Esophagus (tissue), 2 donors: Measurements from ENCODE around the gene ZNF235. TPM values are rescaled to one million over a fixed set of nuclear protein-coding genes. Genes with fewer than 3 reads are reported as not detected.

Source experiments
- H3K27ac ChIP-seq, 2 donors: one replicate each; pipeline ENCODE4 v1.5.1; 2013; ENCODE audit warnings: low read depth in 2 of 2, mild to moderate bottlenecking in 2 of 2, inconsistent platforms in 1 of 2, low read length in 1 of 2, moderate library complexity in 1 of 2
- H3K27me3 ChIP-seq, 2 donors: one replicate each; pipeline ENCODE4 v1.6.1; 2013; ENCODE audit warnings: low read length in 2 of 2, control low read depth in 1 of 2, mild to moderate bottlenecking in 1 of 2; ENCODE audit not compliant: insufficient read depth in 2 of 2, control insufficient read depth in 1 of 2
- H3K36me3 ChIP-seq, 2 donors: one replicate each; pipeline ENCODE4 v1.6.1; 2013; ENCODE audit warnings: low read length in 1 of 2; ENCODE audit not compliant: control insufficient read depth in 2 of 2, insufficient read depth in 2 of 2
- H3K4me1 ChIP-seq, 2 donors: one replicate each; pipeline ENCODE4 v1.6.1; 2013; ENCODE audit warnings: low read length in 1 of 2; ENCODE audit not compliant: control insufficient read depth in 2 of 2, insufficient read depth in 2 of 2
- H3K4me3 ChIP-seq, 2 donors: one replicate each; pipeline ENCODE4 v1.5.1; 2013; ENCODE audit warnings: low read length in 2 of 2, mild to moderate bottlenecking in 2 of 2, low read depth in 1 of 2, moderate library complexity in 1 of 2
- H3K9me3 ChIP-seq, 2 donors: one replicate each; pipeline ENCODE4 v1.6.1; 2013; ENCODE audit warnings: mild to moderate bottlenecking in 2 of 2, low read depth in 1 of 2, low read length in 1 of 2, moderate library complexity in 1 of 2; ENCODE audit not compliant: control insufficient read depth in 2 of 2, insufficient read depth in 1 of 2
- WGBS, 2 donors: extraction: QIAGEN DNeasy Blood & Tissue Kit; methylation state at CpG; one replicate each; pipeline ENCODE4 v1.1.7; 2013; 5-methylcytosine and 5-hydroxymethylcytosine counted together
- polyA plus RNA-seq, 2 donors: library from polyadenylated mRNA; stranded (reverse); fragments of 200-250 nt; gene quantifications; one replicate each; pipeline ENCODE4 v1.2.3, GENCODE V29; 2013
- donor health status: healthy with polysubstance abuse.
- donor health status: Bipolar disorder and iron deficiency.

The ZNF235 gene
- polyA plus RNA-seq, 2 donors, result 1.2 to 2.5 TPM

DNA sequence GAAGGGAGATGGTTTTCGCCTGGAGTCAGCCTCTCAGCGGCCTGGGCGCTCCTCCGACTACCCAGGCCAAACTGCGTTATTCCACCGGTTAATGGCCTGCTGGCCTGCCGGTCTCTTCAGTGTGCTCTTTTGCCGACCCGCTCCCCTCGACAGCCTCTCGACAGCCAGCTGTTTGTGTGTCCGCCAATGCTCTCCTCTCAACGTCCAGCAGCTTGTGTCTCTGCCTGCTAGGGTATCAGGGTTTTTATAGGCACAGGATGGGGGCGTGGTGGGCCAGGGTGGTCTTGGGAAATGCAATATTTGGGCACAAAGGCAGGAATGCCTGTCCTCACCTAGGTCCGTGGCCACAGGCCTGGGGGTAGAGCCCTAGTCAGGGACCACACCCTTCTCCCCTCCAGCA, 1.5 kb upstream of the ZNF235 start:
- no peaks in the 10 kb centered on the region for H3K27me3 ChIP-seq
- peaks cover 0 to 1% of the 10 kb centered on the region in 2 donors for H3K36me3 ChIP-seq
- peaks cover 2 to 9% of the 10 kb centered on the region in 2 donors for H3K9me3 ChIP-seq
- no peaks in the 10 kb centered on the region for H3K4me1 ChIP-seq
- WGBS, 2 donors, result 90 to 92% methylated on average over 15 of the region's 15 CpGs
- no peak overlapping the region for H3K4me3 ChIP-seq
- no peak overlapping the region for H3K27ac ChIP-seq

DNA sequence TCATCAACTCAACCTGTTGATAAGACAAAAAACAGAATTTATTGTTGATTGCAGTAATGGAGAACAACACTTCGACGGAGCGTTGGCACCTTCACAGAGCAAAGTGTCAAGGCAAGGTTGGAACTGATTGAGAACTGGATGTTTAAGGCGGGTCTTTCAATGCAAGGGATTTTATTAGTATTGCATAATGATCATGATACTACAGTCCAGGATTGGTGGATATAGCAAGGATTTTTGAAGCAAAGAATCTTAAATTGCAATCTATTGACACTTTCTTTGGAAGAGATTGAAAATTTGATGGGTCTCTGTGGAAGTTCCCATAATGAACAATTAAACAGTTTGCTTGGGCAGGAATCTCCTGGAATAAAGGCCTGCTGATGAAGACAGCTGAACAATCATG, 632 bp upstream of the ZNF235 start:
- H3K27ac ChIP-seq, result no peak overlapping the region
- peaks cover 2 to 9% of the 10 kb centered on the region in 2 donors for H3K9me3 ChIP-seq
- 92 to 97% methylated on average over 4 of the region's 4 CpGs for WGBS, 2 donors
- H3K27me3 ChIP-seq, result no peaks in the 10 kb centered on the region
- H3K4me1 ChIP-seq, result no peaks in the 10 kb centered on the region
- H3K36me3 ChIP-seq, result peaks cover 0 to 1% of the 10 kb centered on the region in 2 donors
- peak overlapping the region in 1 of 2 donors; percentile 95 for H3K4me3 ChIP-seq

DNA sequence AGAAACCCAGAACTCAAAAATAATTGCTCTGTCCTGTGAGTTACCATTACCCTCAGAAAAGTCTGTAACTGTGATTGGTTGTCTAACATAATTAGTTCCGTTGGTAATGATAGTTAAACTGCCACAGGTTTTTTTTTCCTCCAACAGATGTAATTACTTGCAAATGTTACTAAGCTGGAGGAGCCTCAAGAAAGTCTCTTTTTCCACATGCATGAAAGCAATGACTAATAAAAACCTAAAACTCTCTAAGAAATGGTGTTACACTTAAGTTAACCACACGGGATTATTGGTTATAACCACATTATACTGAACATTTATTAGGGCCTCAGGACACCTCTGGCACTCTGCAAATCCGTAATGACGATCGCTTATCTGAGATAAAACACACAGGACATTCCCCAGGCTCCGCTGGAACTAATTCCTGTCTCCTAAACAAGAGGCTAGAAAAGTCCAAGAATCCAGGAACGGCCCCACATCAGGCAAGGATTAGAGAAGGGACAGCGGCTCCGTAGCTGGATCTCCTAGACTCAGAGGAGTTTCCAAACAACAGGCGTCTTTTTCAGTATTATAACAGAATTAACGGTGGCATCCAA, 753 bp downstream of the ZNF235 start:
- WGBS, 2 donors, result 4% methylated on average over 11 of the region's 11 CpGs
- no peaks in the 10 kb centered on the region for H3K27me3 ChIP-seq
- H3K9me3 ChIP-seq, result peaks cover 2 to 12% of the 10 kb centered on the region in 2 donors
- peaks cover 4 to 6% of the 10 kb centered on the region in 2 donors for H3K36me3 ChIP-seq
- H3K4me3 ChIP-seq, result peak overlapping the region; percentile 79 to 95
- no peaks in the 10 kb centered on the region for H3K4me1 ChIP-seq
- H3K27ac ChIP-seq, result peak overlapping the region in 1 of 2 donors; percentile 30

DNA sequence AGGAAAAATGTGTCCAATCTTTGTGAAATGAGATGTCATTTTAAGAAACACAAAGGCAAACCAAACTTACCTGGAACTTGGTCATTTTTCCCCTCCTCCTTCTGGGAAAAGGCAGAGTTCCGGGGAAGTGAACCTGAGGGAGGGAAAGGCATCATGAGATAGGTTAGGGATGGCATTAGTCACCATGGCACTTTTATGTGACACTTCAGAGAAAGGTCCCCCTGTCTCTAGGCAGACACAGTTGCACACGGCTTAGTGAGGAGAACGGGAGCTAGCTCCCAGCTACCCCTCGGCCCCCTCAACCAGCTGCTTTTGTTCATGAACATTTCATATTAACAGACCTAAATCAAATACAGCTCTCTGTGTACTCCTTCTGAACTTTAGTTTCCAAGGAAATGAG, 1.5 kb downstream of the ZNF235 start:
- 74 to 76% methylated on average over 4 of the region's 4 CpGs for WGBS, 2 donors
- peaks cover 0 to 12% of the 10 kb centered on the region in 2 donors for H3K9me3 ChIP-seq
- no peaks in the 10 kb centered on the region for H3K4me1 ChIP-seq
- H3K36me3 ChIP-seq, result peaks cover 4 to 9% of the 10 kb centered on the region in 2 donors
- H3K4me3 ChIP-seq, result no peak overlapping the region
- H3K27me3 ChIP-seq, result no peaks in the 10 kb centered on the region
- H3K27ac ChIP-seq, result no peak overlapping the region

DNA sequence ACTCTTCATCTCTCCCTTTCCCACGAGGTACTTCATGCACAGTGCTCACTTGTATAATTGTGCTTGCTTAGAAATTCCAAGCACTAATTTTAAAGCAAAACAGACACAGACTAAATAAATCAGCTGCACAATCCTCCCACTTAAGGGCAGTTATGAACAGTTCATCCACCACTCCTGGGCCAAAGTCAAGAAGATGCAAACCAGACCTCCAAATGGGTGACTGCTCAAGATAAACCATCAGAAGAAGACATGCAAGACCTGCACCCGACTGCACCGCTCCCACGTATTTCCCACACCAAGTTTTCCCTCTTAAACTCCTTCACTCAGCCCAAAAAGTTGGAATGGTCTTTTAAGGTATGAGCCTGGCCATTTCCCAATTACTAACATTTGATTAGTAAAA, 19.9 kb downstream of the ZNF235 start:
- Histone ChIP-seq H3K4me3 (no peak overlapping the region), H3K4me1 (no peaks in the 10 kb centered on the region), H3K27ac (no peak overlapping the region), H3K9me3 (peaks cover 13 to 32% of the 10 kb centered on the region in 2 donors), H3K36me3 (peaks cover 13 to 14% of the 10 kb centered on the region in 2 donors), H3K27me3 (no peaks in the 10 kb centered on the region)
- 83 to 84% methylated on average over 4 of the region's 4 CpGs for WGBS, 2 donors

DNA sequence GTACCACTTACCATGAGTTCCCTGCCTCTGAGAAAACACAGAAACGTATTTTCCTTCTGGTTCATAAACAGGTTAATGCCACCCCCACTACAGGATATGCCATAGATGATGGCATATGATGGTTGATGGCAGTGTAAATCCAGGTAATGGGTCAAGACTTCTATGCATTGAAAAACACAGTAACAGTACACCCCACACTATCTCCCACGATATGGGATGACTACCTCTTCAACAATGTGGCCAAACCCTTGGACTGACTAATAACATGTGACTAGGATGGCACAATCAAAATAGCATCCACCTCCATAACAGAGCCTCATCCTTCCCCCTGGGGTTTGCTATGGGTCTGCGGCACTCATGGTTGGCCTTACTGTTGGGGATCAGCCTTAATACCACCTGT, 22.0 kb downstream of the ZNF235 start:
- Histone ChIP-seq H3K9me3 (peaks cover 11 to 23% of the 10 kb centered on the region in 2 donors), H3K27ac (no peak overlapping the region), H3K36me3 (peaks cover 5% of the 10 kb centered on the region in 2 donors), H3K27me3 (no peaks in the 10 kb centered on the region), H3K4me3 (no peak overlapping the region), H3K4me1 (no peaks in the 10 kb centered on the region)
- WGBS, 2 donors, result 88% methylated on average over 3 of the region's 3 CpGs

DNA sequence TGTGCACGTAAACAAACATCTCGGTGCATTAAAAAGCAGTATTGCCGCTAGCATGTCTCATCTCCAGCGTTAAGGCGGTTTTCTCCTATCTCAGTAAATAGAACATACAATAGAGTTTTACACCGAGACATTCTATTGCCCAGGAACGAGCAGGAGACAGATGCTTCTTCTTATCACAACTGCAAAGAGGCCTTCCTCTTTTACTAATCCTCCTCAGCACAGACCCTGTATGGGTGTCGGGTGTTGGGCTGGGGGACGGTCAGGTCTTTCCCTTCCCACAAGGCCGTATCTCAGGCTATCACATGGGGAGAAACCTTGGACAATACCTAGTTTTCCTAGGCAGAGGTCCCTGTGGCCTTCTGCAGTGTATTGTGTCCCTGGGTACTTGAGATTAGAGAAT, 23.9 kb downstream of the ZNF235 start:
- Histone ChIP-seq H3K36me3 (no peaks in the 10 kb centered on the region), H3K27ac (no peak overlapping the region), H3K4me1 (no peaks in the 10 kb centered on the region), H3K4me3 (no peak overlapping the region), H3K9me3 (peaks cover 4 to 18% of the 10 kb centered on the region in 2 donors), H3K27me3 (no peaks in the 10 kb centered on the region)
- WGBS, 2 donors, result 88 to 90% methylated on average over 10 of the region's 10 CpGs

DNA sequence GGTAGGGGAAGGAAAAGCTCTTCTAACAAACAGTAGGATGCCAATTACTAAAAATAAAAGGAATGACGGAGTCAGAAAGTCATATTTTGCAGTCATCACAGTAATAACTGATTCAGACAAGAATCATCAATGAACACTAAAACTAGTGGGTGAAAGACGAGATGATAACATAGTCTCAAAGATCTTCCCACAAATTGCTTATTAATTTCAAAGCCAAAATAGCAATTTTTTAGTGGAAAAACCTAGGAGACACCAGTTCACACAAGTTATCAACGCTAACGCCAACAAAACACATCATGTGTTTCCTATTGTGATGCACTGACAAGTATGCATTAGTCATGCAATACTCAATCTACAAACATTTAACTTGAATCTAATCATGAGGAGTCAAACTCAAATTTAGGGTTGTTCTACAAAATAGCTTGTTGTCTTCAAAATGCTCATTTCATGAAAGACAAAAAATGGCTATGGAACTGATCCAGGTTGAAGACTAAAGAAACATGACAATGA, 26.6 kb downstream of the ZNF235 start:
- Histone ChIP-seq H3K27ac (no peak overlapping the region), H3K36me3 (peaks cover 0 to 5% of the 10 kb centered on the region in 2 donors), H3K9me3 (peaks cover 2 to 20% of the 10 kb centered on the region in 2 donors), H3K4me3 (no peak overlapping the region), H3K4me1 (no peaks in the 10 kb centered on the region), H3K27me3 (no peaks in the 10 kb centered on the region)
- WGBS, 2 donors, result 76 to 90% methylated on average over 4 of the region's 4 CpGs

DNA sequence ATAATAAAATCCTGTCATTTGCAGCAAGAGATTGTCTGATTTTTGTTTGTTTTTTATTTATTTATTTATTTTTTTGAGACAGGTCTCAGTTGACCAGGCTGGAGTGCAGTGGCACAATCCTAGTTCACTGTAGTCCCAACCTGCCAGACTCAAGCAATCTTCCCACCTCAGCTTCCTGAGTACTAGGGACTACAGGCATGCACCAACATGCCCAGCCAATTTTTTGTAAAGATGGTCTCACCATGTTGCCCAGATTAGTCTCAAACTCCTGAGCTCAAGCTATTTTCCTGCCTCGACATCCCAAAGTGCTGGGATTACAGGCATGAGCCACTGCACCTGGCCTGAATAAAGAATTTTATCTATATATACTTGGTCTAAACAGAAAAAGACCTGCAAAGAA, 27.5 kb downstream of the ZNF235 start:
- Histone ChIP-seq H3K27me3 (no peaks in the 10 kb centered on the region), H3K9me3 (peaks cover 0 to 17% of the 10 kb centered on the region in 2 donors), H3K4me1 (no peaks in the 10 kb centered on the region), H3K27ac (no peak overlapping the region), H3K4me3 (no peak overlapping the region), H3K36me3 (peaks cover 0 to 6% of the 10 kb centered on the region in 2 donors)
- WGBS, 2 donors, result 93 to 100% methylated on average over 1 of the region's 1 CpG
